Neuronal stem cell (in vitro differentiated cells): ENCODE data around the gene HOXD10.

Experiments used
- DNase-seq: peaks from one replicate; pipeline ENCODE4 v3.0.0-alpha.2; 2013; ENCODE audit warnings: low spot score
- H2AFZ ChIP-seq: one replicate; pipeline ENCODE4 v1.6.1; 2013; ENCODE audit warnings: mild to moderate bottlenecking, low read length, inconsistent platforms
- H2AK5ac ChIP-seq: 2 replicates; pipeline ENCODE4 v1.6.1; 2013; ENCODE audit warnings: low read depth, mild to moderate bottlenecking, inconsistent platforms, low read length, moderate library complexity, mixed read lengths
- H2BK120ac ChIP-seq: 2 replicates; pipeline ENCODE4 v1.6.1; 2013; ENCODE audit warnings: low read depth, mild to moderate bottlenecking, inconsistent platforms, low read length, moderate library complexity, mixed read lengths
- H2BK12ac ChIP-seq: one replicate; pipeline ENCODE4 v1.6.1; 2013; ENCODE audit warnings: low read length, inconsistent platforms
- H2BK15ac ChIP-seq: 2 replicates; pipeline ENCODE4 v1.6.1; 2013; ENCODE audit warnings: mild to moderate bottlenecking, low read length, inconsistent platforms, mixed read lengths
- H2BK5ac ChIP-seq: one replicate; pipeline ENCODE4 v1.6.1; 2013; ENCODE audit warnings: inconsistent platforms, mild to moderate bottlenecking, low read length, moderate library complexity
- H3K14ac ChIP-seq: one replicate; pipeline ENCODE4 v1.6.1; 2013; ENCODE audit warnings: low read length, inconsistent platforms
- H3K18ac ChIP-seq: 2 replicates; pipeline ENCODE4 v1.6.1; 2013; ENCODE audit warnings: low read length, inconsistent platforms
- H3K23ac ChIP-seq: 2 replicates; pipeline ENCODE4 v1.6.1; 2013; ENCODE audit warnings: low read depth, mild to moderate bottlenecking, mixed read lengths, low read length, inconsistent platforms; ENCODE audit not compliant: poor library complexity
- H3K27ac ChIP-seq: replicated peaks from 3 replicates; pipeline ENCODE4 v1.5.1; 2013; ENCODE audit warnings: low read length, inconsistent platforms
- H3K27me3 ChIP-seq, 3 experiments: 2 replicates each; pipeline ENCODE4 v1.6.1; 2013; ENCODE audit warnings: low read length in 3 of 3, mild to moderate bottlenecking in 2 of 3, inconsistent platforms in 1 of 3, low read depth in 1 of 3, mixed read lengths in 1 of 3, moderate library complexity in 1 of 3; ENCODE audit not compliant: control insufficient read depth in 3 of 3, insufficient read depth in 3 of 3
- H3K36me3 ChIP-seq, 2 donors: replicated peaks in 1 of 2; 2 replicates each; pipeline ENCODE4 v1.6.1; 2013; ENCODE audit warnings: low read length in 2 of 2; ENCODE audit not compliant: control insufficient read depth in 2 of 2, insufficient read depth in 2 of 2
- H3K4ac ChIP-seq: 2 replicates; pipeline ENCODE4 v1.6.1; 2013; ENCODE audit warnings: inconsistent platforms, mild to moderate bottlenecking, low read length, moderate library complexity
- H3K4me1 ChIP-seq, 2 donors: 1 replicate in 1 of 2; 2 replicates in 1 of 2; pipeline ENCODE4 v1.6.1; 2013; ENCODE audit warnings: low read length in 2 of 2, low read depth in 1 of 2; ENCODE audit not compliant: control insufficient read depth in 2 of 2, insufficient read depth in 1 of 2
- H3K4me2 ChIP-seq: one replicate; pipeline ENCODE4 v1.6.1; 2013; ENCODE audit warnings: mild to moderate bottlenecking, low read length, inconsistent platforms; ENCODE audit not compliant: insufficient read depth, poor library complexity, severe bottlenecking
- H3K4me3 ChIP-seq, 2 donors: 2 replicates each; pipeline ENCODE4 v1.5.1; 2013; ENCODE audit warnings: low read length in 2 of 2, mild to moderate bottlenecking in 2 of 2, inconsistent platforms in 1 of 2, moderate library complexity in 1 of 2
- H3K79me1 ChIP-seq: one replicate; pipeline ENCODE4 v1.6.1; 2013; ENCODE audit warnings: low read depth, mild to moderate bottlenecking, inconsistent platforms, low read length, moderate library complexity
- H3K9ac ChIP-seq: one replicate; pipeline ENCODE4 v1.6.1; 2013; ENCODE audit warnings: mild to moderate bottlenecking, low read depth, low read length, inconsistent platforms; ENCODE audit not compliant: poor library complexity
- H3K9me3 ChIP-seq, 2 donors: replicated peaks in 1 of 2; 2 replicates each; pipeline versions ENCODE3 to v1.6.1; 2013; ENCODE audit warnings: low read length in 2 of 2, mild to moderate bottlenecking in 2 of 2, inconsistent platforms in 1 of 2, low read depth in 1 of 2, mixed read lengths in 1 of 2, moderate library complexity in 1 of 2; ENCODE audit not compliant: control insufficient read depth in 2 of 2, insufficient read depth in 1 of 2
- H4K8ac ChIP-seq: one replicate; pipeline ENCODE4 v1.6.1; 2013; ENCODE audit warnings: low read depth, mild to moderate bottlenecking, inconsistent platforms, low read length, moderate library complexity
- H4K91ac ChIP-seq: one replicate; pipeline ENCODE4 v1.6.1; 2013; ENCODE audit warnings: low read length, low read depth, mild to moderate bottlenecking, inconsistent platforms; ENCODE audit not compliant: poor library complexity
- WGBS, 2 donors: extraction: QIAGEN DNeasy Blood & Tissue Kit; methylation state at CpG; one replicate each; pipeline ENCODE4 v1.1.7; 2013; ENCODE audit warnings: missing lambda C conversion rate in 2 of 2, mixed read lengths in 1 of 2; ENCODE audit not compliant: insufficient read length in 2 of 2, insufficient replicate concordance in 1 of 2; ENCODE audit errors: extremely low coverage in 2 of 2; 5-methylcytosine and 5-hydroxymethylcytosine counted together

HOXD10 gene

GRCh38 chr2:176074919-176075425 lies 41.6 kb upstream of the HOXD10 start:
- H3K27me3 ChIP-seq = peaks cover 46 to 89% (median 87%) of the 10 kb centered on the region in 3 experiments
- peaks cover 0 to 2% of the 10 kb centered on the region in 2 donors for H3K4me1 ChIP-seq
- H2BK15ac ChIP-seq = no peak overlapping the region
- no CpG with 5 or more reads among the region's 7 CpGs for WGBS, 2 donors
- no peak overlapping the region for H3K9ac ChIP-seq
- no peak overlapping the region for H3K27ac ChIP-seq
- no peak overlapping the region for H2BK12ac ChIP-seq
- no peak overlapping the region for H3K23ac ChIP-seq
- no peak overlapping the region for H2AK5ac ChIP-seq
- no peak overlapping the region for H2BK5ac ChIP-seq
- no peaks in the 10 kb centered on the region for H3K79me1 ChIP-seq
- H3K4me3 ChIP-seq = no peak overlapping the region
- no peak overlapping the region for H3K4ac ChIP-seq
- no peak overlapping the region for H2BK120ac ChIP-seq
- no peak overlapping the region for H4K91ac ChIP-seq
- H4K8ac ChIP-seq = no peak overlapping the region
- H3K18ac ChIP-seq = no peak overlapping the region
- no peak for DNase-seq
- no peaks in the 10 kb centered on the region for H3K36me3 ChIP-seq
- H3K4me2 ChIP-seq = no peak overlapping the region
- no peak overlapping the region for H3K14ac ChIP-seq
- H2AFZ ChIP-seq = no peak overlapping the region
- H3K9me3 ChIP-seq = peaks cover 0 to 6% of the 10 kb centered on the region in 2 donors

- Histone ChIP-seq H3K79me1 (no peaks in the 10 kb centered on the region), H3K4me2 (no peak overlapping the region), H2BK12ac (no peak overlapping the region), H3K36me3 (no peaks in the 10 kb centered on the region), H2AFZ (peak overlapping the region; percentile 15), H3K4me3 (no peak overlapping the region), H2AK5ac (no peak overlapping the region), H4K8ac (no peak overlapping the region), H2BK120ac (no peak overlapping the region), H3K23ac (no peak overlapping the region), H3K9ac (no peak overlapping the region), H4K91ac (no peak overlapping the region), H2BK15ac (no peak overlapping the region), H3K18ac (no peak overlapping the region), H2BK5ac (no peak overlapping the region), H3K9me3 (peaks cover 0 to 4% of the 10 kb centered on the region in 2 donors), H3K4me1 (peaks cover 0 to 2% of the 10 kb centered on the region in 2 donors), H3K14ac (no peak overlapping the region), H3K27me3 (peaks cover 43 to 89% (median 88%) of the 10 kb centered on the region in 3 experiments), H3K4ac (no peak overlapping the region), H3K27ac (no peak overlapping the region)
- no CpG with 5 or more reads among the region's 15 CpGs for WGBS, 2 donors
- DNase-seq = no peak
Observed at GRCh38 chr2:176075481-176075880, 41.1 kb upstream of the HOXD10 start.

- WGBS, 2 donors = no CpG with 5 or more reads among the region's 7 CpGs
- Histone ChIP-seq H3K14ac (no peak overlapping the region), H3K18ac (no peak overlapping the region), H3K4ac (no peak overlapping the region), H2AFZ (no peak overlapping the region), H4K8ac (no peak overlapping the region), H3K4me2 (no peak overlapping the region), H3K27ac (no peak overlapping the region), H2BK12ac (no peak overlapping the region), H3K9ac (no peak overlapping the region), H3K9me3 (peaks cover 0 to 7% of the 10 kb centered on the region in 2 donors), H3K27me3 (peaks cover 49 to 93% (median 89%) of the 10 kb centered on the region in 3 experiments), H2BK15ac (no peak overlapping the region), H3K4me3 (no peak overlapping the region), H2BK120ac (no peak overlapping the region), H3K36me3 (no peaks in the 10 kb centered on the region), H2AK5ac (no peak overlapping the region), H3K4me1 (peaks cover 0 to 2% of the 10 kb centered on the region in 2 donors), H4K91ac (no peak overlapping the region), H3K23ac (no peak overlapping the region), H3K79me1 (no peaks in the 10 kb centered on the region), H2BK5ac (no peak overlapping the region)
- no peak for DNase-seq
Observed at GRCh38 chr2:176076063-176076462, 40.5 kb upstream of the HOXD10 start.

GRCh38 chr2:176076796-176077195 lies 39.8 kb upstream of the HOXD10 start:
- Histone ChIP-seq H3K79me1 (no peaks in the 10 kb centered on the region), H3K27me3 (peaks cover 46 to 96% (median 89%) of the 10 kb centered on the region in 3 experiments), H3K27ac (no peak overlapping the region), H4K91ac (no peak overlapping the region), H3K9ac (no peak overlapping the region), H3K4me2 (no peak overlapping the region), H3K4me1 (peaks cover 0 to 2% of the 10 kb centered on the region in 2 donors), H3K4ac (no peak overlapping the region), H3K36me3 (no peaks in the 10 kb centered on the region), H3K18ac (no peak overlapping the region), H2BK120ac (no peak overlapping the region), H2AK5ac (no peak overlapping the region), H2BK5ac (no peak overlapping the region), H3K14ac (no peak overlapping the region), H2BK12ac (no peak overlapping the region), H2BK15ac (no peak overlapping the region), H3K4me3 (no peak overlapping the region), H2AFZ (no peak overlapping the region), H3K23ac (no peak overlapping the region), H4K8ac (no peak overlapping the region), H3K9me3 (peaks cover 0 to 7% of the 10 kb centered on the region in 2 donors)
- WGBS, 2 donors = no CpG with 5 or more reads among the region's 2 CpGs
- no peak for DNase-seq
